ENCODE data around the gene ATAD5. TPM values are rescaled to one million over a fixed set of nuclear protein-coding genes. Genes with fewer than 3 reads are reported as not detected.

ATAD5 gene
- total RNA-seq, 1 donor = 10.4 TPM

DNA sequence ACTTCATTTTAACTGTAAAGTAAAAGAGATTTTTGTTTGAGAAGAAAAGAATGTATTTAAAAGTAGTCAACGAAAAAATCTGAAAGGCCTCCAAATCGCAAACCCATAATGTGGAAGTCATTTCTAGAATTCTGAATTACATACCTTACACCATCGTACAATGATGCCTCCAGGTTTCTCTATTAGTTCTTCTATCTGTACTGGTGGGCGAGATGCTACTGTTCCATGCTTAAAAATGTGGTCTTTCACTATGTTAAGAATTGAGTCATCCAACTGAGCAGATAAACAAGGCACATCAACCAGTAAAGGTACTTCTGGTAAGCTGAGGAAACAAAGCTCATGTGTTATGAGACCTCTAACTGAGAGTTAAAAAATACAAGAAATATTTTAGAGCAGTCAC is 35.8 kb upstream of the ATAD5 start:
- no peak for DNase-seq (ENCODE audit: low read depth)
- TF ChIP-seq, protein P1, sequence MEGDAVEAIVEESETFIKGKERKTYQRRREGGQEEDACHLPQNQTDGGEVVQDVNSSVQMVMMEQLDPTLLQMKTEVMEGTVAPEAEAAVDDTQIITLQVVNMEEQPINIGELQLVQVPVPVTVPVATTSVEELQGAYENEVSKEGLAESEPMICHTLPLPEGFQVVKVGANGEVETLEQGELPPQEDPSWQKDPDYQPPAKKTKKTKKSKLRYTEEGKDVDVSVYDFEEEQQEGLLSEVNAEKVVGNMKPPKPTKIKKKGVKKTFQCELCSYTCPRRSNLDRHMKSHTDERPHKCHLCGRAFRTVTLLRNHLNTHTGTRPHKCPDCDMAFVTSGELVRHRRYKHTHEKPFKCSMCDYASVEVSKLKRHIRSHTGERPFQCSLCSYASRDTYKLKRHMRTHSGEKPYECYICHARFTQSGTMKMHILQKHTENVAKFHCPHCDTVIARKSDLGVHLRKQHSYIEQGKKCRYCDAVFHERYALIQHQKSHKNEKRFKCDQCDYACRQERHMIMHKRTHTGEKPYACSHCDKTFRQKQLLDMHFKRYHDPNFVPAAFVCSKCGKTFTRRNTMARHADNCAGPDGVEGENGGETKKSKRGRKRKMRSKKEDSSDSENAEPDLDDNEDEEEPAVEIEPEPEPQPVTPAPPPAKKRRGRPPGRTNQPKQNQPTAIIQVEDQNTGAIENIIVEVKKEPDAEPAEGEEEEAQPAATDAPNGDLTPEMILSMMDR (IDR thresholded peaks at IDR 0.05; ENCODE audit: insufficient read depth, low read length) = no peak
- H3K4me3 ChIP-seq (ENCODE audit: low read depth, low read length) = no peak overlapping the region

DNA sequence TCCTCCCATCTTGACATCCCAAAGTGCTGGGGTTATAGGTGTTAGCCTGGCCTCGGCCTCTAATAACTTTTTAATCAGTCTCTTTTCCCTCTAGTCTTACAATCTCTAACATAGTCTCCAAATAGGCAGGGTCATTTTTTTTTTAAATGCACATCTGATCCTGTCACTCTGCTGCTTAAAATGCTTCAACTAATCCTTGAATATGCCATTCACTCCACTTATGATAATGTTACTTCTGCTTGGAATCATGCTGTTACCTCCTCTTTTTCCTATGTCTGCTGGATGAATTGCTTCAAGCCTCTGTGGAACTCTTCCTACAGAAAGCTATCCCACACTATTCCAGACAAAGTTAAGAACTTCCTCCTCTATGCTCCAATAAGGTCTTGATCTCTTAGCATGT is 30.1 kb upstream of the ATAD5 start:
- TF ChIP-seq, protein P1 (IDR thresholded peaks at IDR 0.05; ENCODE audit: insufficient read depth, low read length) = no peak
- no peak for DNase-seq (ENCODE audit: low read depth)

DNA sequence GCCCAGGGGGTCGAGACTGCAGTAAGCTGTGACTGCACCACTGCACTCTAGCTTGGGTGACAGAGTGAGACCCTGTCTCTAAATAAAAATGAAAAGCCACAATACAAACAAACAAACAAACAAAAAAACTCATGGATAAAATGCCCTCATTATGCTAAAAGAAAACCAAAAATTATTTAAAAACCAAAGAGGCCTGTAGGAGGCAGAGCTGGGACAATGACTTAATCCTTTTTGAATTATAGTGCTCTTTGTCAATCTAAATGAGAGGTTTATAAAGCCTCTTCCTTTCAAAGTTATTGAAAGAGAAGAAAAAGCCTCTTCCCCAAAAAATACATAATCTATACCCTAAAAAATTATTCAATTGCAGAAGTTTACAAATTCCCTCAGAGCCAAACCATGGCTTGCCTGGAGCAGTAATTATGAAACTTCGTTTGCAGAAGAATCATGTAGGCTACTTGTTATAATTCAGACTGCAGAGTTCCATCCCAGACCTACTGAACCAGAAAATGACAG is 25.8 kb upstream of the ATAD5 start:
- no peak for DNase-seq (ENCODE audit: low read depth)
- H3K4me3 ChIP-seq (ENCODE audit: low read depth, low read length) = no peak overlapping the region
- TF ChIP-seq, protein P1 (IDR thresholded peaks at IDR 0.05; ENCODE audit: insufficient read depth, low read length) = peak; percentile 11

More for the DNA sequence above, 30.1 kb upstream of the ATAD5 start:
- no peak overlapping the region for H3K4me3 ChIP-seq (ENCODE audit: low read depth, low read length)

DNA sequence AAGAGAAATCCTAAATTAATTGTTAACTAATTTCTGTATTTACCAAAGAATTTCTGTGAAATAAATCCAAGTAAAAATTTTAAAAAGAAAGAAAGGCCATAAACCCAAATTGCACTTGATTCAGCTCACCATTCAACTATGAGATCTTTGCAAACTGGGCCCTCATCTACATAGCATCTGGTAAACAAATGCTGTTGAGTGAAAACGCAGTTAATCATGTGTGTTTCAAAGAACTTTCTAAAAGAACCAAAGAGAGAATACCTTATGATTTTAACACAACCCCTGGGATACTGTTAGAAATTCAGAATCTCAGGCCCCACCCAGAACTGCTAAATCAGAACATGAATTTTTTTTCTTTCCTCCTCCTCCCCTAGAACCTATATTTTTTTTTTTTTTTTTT is 23.9 kb upstream of the ATAD5 start:
- no peak for DNase-seq (ENCODE audit: low read depth)
- no peak overlapping the region for H3K4me3 ChIP-seq (ENCODE audit: low read depth, low read length)
- TF ChIP-seq, protein P1 (IDR thresholded peaks at IDR 0.05; ENCODE audit: insufficient read depth, low read length) = no peak

DNA sequence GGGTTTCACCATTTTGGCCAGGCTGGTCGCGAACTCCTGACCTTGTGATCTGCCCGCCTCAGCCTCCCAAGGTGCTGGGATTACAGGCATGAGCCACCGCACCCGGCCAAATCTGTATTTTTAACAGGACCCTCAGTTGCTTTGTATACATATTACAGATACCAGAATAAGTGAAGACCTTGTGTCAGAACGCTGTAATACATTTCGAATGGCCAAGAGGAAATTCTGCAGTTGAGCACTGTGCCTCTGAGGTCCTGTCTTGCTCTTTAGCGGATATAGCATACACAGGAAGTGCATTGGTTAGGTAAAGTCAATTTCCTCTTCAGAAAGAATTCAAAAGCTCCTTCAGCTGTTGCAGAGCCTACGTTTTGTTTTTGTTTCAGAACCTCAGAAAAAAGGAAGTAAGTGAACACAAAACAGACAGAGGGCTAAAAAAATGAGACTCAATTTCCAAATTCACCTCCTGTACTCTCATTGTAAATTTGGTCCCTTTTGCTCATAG is 22.9 kb upstream of the ATAD5 start:
- no peak overlapping the region for H3K4me3 ChIP-seq (ENCODE audit: low read depth, low read length)
- TF ChIP-seq, protein P1 (IDR thresholded peaks at IDR 0.05; ENCODE audit: insufficient read depth, low read length) = no peak
- no peak for DNase-seq (ENCODE audit: low read depth)

DNA sequence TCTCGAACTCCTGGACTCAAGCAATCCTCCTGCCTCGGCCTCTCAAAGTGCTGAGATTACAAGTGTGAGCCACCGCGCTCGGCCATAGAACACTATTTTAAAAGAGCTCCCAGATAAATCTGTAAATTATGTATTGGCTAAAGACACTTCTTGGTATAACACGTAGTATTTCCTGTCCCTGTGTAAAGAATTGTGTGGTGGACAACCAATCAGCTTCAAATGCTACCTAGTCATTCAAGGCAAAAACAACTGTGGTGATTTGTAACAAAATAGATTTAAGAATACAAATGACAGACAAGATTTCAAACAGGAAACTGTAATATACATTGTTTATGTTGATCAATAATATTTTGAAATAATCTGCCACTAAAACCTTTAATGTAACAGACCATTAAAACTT is 21.9 kb upstream of the ATAD5 start:
- TF ChIP-seq, protein P1 (IDR thresholded peaks at IDR 0.05; ENCODE audit: insufficient read depth, low read length) = no peak
- DNase-seq (ENCODE audit: low read depth) = no peak
- H3K4me3 ChIP-seq (ENCODE audit: low read depth, low read length) = no peak overlapping the region

All from fibroblast of the aortic adventitia (primary cell).